ENCODE measurements around the gene PKNOX2. TPM values are rescaled to one million over a fixed set of nuclear protein-coding genes. Genes with fewer than 3 reads are reported as not detected.

The PKNOX2 gene
- total RNA-seq, 1 donor from 2014 or later = not detected

GRCh38 chr11:125343086-125343717 is 178.7 kb downstream of the PKNOX2 start:
- no peak for TF ChIP-seq CTCF (IDR thresholded peaks at IDR 0.05)
- H3K27ac Mint-ChIP-seq = no peak overlapping the region
- no peak for DNase-seq

GRCh38 chr11:125343718-125344131 is 179.2 kb downstream of the PKNOX2 start:
- no peak overlapping the region for H3K27ac Mint-ChIP-seq
- no peaks in the 10 kb centered on the region for H3K9me3 Mint-ChIP-seq
- intact Hi-C loops (cut with micrococcal nuclease) = no loop called here
- peaks cover 15% of the 10 kb centered on the region for H3K27me3 Mint-ChIP-seq
- H3K4me3 Mint-ChIP-seq = no peak overlapping the region
- no peak for TF ChIP-seq CTCF (IDR thresholded peaks at IDR 0.05)
- ChIA-PET CTCF (no interaction called here), POLR2A (no interaction called here)
- no peaks in the 10 kb centered on the region for H3K4me1 Mint-ChIP-seq
- no peak for ATAC-seq (ENCODE audit: low read depth)
- no peak for DNase-seq
- no peaks in the 10 kb centered on the region for H3K36me3 Mint-ChIP-seq (ENCODE audit: low read depth)

More at GRCh38 chr11:125343086-125343717, 178.7 kb downstream of the PKNOX2 start:
- H3K36me3 Mint-ChIP-seq (ENCODE audit: low read depth) = no peaks in the 10 kb centered on the region
- no peak overlapping the region for H3K4me3 Mint-ChIP-seq
- ChIA-PET CTCF (no interaction called here), POLR2A (no interaction called here)
- no peaks in the 10 kb centered on the region for H3K4me1 Mint-ChIP-seq
- H3K9me3 Mint-ChIP-seq = no peaks in the 10 kb centered on the region
- intact Hi-C loops (cut with micrococcal nuclease) = no loop called here
- no peak for ATAC-seq (ENCODE audit: low read depth)
- H3K27me3 Mint-ChIP-seq = peaks cover 17% of the 10 kb centered on the region

GRCh38 chr11:125344846-125345420 is 180.4 kb downstream of the PKNOX2 start:
- intact Hi-C loops (cut with micrococcal nuclease) = no loop called here
- Mint-ChIP-seq H3K27ac (no peak overlapping the region), H3K27me3 (peaks cover 13% of the 10 kb centered on the region), H3K4me1 (no peaks in the 10 kb centered on the region), H3K9me3 (no peaks in the 10 kb centered on the region), H3K36me3 (ENCODE audit: low read depth) (no peaks in the 10 kb centered on the region), H3K4me3 (no peak overlapping the region)
- TF ChIP-seq CTCF (IDR thresholded peaks at IDR 0.05) = no peak
- no peak for DNase-seq
- ChIA-PET POLR2A (no interaction called here), CTCF (interaction anchor here (1.2 kb wide), 1 partner anchor 9 kb away, joined by 3 read pairs; no protein-coding TSS in a partner anchor)
- ATAC-seq (ENCODE audit: low read depth) = no peak

GRCh38 chr11:125345421-125346178 is 181.0 kb downstream of the PKNOX2 start:
- peak; percentile 32 for TF ChIP-seq CTCF (IDR thresholded peaks at IDR 0.05)
- ATAC-seq (ENCODE audit: low read depth) (no peak), DNase-seq (no peak)
- Mint-ChIP-seq H3K36me3 (ENCODE audit: low read depth) (no peaks in the 10 kb centered on the region), H3K27me3 (peaks cover 13% of the 10 kb centered on the region), H3K4me1 (no peaks in the 10 kb centered on the region), H3K27ac (no peak overlapping the region), H3K4me3 (no peak overlapping the region), H3K9me3 (no peaks in the 10 kb centered on the region)
- ChIA-PET CTCF (interaction anchor here (1.0 to 1.2 kb wide), 3 partner anchors 8 to 204 kb away, joined by 3 read pairs; no protein-coding TSS in a partner anchor), POLR2A (no interaction called here)
- intact Hi-C loops (cut with micrococcal nuclease) = no loop called here

- intact Hi-C loops (cut with micrococcal nuclease) = no loop called here
- no peak for TF ChIP-seq CTCF (IDR thresholded peaks at IDR 0.05)
- Mint-ChIP-seq H3K4me1 (no peaks in the 10 kb centered on the region), H3K36me3 (ENCODE audit: low read depth) (no peaks in the 10 kb centered on the region), H3K9me3 (no peaks in the 10 kb centered on the region), H3K4me3 (no peak overlapping the region), H3K27me3 (peaks cover 13% of the 10 kb centered on the region), H3K27ac (no peak overlapping the region)
- ATAC-seq (ENCODE audit: low read depth) (no peak), DNase-seq (no peak)
- CTCF ChIA-PET = interaction anchor here (1.0 to 1.3 kb wide), 5 partner anchors 8 to 529 kb away, joined by 3 to 5 read pairs (median 3); no protein-coding TSS in a partner anchor
- POLR2A ChIA-PET = no interaction called here
Measured at GRCh38 chr11:125346179-125346530, 181.6 kb downstream of the PKNOX2 start.
